Lower leg skin (tissue), 4 donors: ENCODE results near the gene PSMD1. TPM values are rescaled to one million over a fixed set of nuclear protein-coding genes. Genes with fewer than 3 reads are reported as not detected.

Source experiments
- DNase-seq, 2 donors: peaks; one replicate each; pipeline ENCODE4 v3.0.0-alpha.2; 2019; ENCODE audit warnings: low spot score in 2 of 2
- H3K4me3 ChIP-seq: fragments of 200-600 bp; sonication (generic); 2 replicates; pipeline ENCODE4 v1.5.1; 2017; ENCODE audit warnings: mild to moderate bottlenecking, low read depth; ENCODE audit not compliant: poor library complexity, severe bottlenecking
- POLR2A ChIP-seq, 2 donors: fragments of 450-650 bp; IDR thresholded peaks; one replicate each; pipeline ENCODE4 v1.6.1; 2016 to 2017; ENCODE audit warnings: antibody characterized with exemption in 2 of 2, mild to moderate bottlenecking in 1 of 2, moderate library complexity in 1 of 2
- WGBS, 2 donors: methylation state at CpG; one replicate each; pipeline ENCODE4 v1.1.5; 2018; 5-methylcytosine and 5-hydroxymethylcytosine counted together
- intact Hi-C: fragments of 100-400 bp; cut with DNase I; formaldehyde crosslinking; loops from one replicate; pipeline ENCODE4 v1.15.0; 2023; ENCODE audit warnings: low total_unique reads
- total RNA-seq, 4 donors: library from RNA; depleted of rRNA; stranded (reverse); fragments of >200 nt; gene quantifications; one replicate each; pipeline ENCODE4 v1.1.0, GENCODE V29; 2016
- TF ChIP-seq, protein P1 (sequence below), 3 donors: fragments of 450-650 bp; IDR thresholded peaks; one replicate each; pipeline ENCODE4 v1.5.1; 2016; ENCODE audit warnings: antibody characterized with exemption in 3 of 3, mild to moderate bottlenecking in 3 of 3, moderate library complexity in 2 of 3

Gene PSMD1
- total RNA-seq, 4 donors from 2014 or later = 49.8 to 67.9 (median 57.4) TPM

DNA sequence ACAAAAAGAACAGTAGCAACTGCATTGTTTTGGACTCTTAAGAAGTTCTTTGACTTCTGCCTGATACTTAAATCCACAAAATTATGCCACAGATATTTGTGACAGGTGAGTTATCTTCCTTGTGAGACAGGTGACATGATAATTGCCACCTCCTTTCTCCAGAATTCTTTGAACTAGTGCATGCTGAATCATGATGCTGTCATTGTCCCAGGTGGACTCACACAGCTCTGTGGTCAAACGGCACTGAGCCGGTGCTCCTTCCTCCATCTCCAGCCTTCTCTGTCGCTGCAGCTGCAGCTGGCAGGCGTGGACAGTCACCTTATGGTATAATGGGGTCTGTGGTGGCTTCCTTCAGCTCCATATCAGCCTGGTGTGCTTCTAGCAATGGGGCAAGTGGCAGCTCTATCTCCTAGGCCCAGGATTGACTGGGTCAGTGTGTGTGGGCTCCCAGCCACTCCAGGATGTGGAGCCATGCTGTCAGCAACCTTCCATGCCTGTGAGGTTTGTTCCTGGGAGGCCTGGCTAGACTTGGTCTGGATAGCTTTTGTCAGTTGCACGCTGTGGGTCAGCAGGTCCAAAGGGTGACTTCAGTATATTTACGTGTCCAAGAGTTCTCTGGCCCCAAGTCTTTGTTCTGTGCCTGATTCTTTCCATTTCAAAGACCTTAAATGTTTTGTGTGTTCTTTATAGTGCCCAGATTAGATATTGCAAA is 157.4 kb downstream of the PSMD1 start:
- no peak overlapping the region for H3K4me3 ChIP-seq
- 91 to 93% methylated on average over 6 of the region's 6 CpGs for WGBS, 2 donors
- DNase-seq = peak in 1 of 2 donors; percentile 43
- intact Hi-C loops = no loop called here
- no peak for TF ChIP-seq POLR2A (IDR thresholded peaks at IDR 0.05)

DNA sequence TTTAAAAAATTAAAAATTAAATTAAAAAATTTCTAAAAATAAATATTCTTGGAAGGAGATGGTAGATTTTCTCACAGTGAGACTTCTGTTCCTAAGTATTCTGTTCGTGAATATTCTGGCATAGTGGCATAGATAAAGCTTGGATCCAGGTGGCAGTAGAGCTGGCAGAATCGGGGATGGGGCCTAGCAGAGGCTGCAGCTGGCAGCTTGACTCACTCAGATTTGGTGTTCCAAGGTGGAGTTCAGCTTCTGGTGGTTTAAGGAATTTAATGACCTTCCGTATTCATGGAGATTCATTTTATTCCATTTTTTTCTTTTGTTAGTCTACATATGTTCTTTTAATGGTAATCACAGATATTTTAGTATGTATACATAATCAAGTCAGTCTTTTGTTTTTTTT is 161.7 kb downstream of the PSMD1 start:
- intact Hi-C loops = no loop called here
- TF ChIP-seq, protein P1, sequence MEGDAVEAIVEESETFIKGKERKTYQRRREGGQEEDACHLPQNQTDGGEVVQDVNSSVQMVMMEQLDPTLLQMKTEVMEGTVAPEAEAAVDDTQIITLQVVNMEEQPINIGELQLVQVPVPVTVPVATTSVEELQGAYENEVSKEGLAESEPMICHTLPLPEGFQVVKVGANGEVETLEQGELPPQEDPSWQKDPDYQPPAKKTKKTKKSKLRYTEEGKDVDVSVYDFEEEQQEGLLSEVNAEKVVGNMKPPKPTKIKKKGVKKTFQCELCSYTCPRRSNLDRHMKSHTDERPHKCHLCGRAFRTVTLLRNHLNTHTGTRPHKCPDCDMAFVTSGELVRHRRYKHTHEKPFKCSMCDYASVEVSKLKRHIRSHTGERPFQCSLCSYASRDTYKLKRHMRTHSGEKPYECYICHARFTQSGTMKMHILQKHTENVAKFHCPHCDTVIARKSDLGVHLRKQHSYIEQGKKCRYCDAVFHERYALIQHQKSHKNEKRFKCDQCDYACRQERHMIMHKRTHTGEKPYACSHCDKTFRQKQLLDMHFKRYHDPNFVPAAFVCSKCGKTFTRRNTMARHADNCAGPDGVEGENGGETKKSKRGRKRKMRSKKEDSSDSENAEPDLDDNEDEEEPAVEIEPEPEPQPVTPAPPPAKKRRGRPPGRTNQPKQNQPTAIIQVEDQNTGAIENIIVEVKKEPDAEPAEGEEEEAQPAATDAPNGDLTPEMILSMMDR (IDR thresholded peaks at IDR 0.05) = no peak
- no peak for TF ChIP-seq POLR2A (IDR thresholded peaks at IDR 0.05)
- H3K4me3 ChIP-seq = no peak overlapping the region
- WGBS, 2 donors = 77 to 88% methylated on average over 3 of the region's 3 CpGs
- no peak for DNase-seq

DNA sequence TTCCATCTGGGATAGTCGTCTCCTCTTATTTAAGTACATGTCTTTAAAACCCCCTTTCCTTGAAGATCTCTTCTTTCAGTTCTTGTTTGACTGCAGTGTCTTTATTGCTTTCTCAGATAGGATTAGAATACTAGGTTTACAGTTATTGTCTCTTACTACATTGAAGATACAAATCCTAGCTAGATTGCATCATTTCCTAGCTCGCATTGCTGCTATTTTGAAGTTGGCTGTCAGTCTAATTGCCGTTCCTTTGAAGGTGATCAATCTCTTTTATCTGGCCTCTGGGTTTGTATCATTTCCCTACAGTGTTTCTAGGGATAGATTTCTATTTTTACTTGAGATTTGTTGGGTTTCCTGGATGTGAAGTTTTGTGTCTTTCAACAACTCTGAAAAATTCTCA is 162.6 kb downstream of the PSMD1 start:
- WGBS, 2 donors = 89 to 90% methylated on average over 3 of the region's 3 CpGs
- intact Hi-C loops = no loop called here
- H3K4me3 ChIP-seq = no peak overlapping the region
- DNase-seq = no peak
- TF ChIP-seq POLR2A (IDR thresholded peaks at IDR 0.05) = no peak
- TF ChIP-seq, protein P1 (IDR thresholded peaks at IDR 0.05) = no peak

DNA sequence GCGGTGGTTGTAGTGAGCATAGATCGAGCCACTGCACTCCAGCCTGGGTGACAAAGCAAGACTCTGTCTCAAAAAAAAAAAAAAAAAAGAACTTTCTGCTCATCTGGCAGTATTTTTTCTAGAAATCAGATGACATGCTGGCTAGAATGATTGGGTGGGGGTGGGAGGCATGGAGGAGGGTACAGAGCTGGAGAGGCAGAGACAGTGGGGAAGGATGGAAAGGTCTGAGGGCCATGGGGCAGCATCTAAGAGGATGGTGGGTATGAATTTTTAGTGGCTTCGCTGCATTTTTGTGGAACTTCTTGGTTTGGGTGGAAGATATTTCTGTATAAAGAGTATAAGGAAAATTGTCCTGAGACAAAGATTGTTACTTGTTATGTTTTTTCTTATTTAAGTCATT is 165.1 kb downstream of the PSMD1 start:
- no peak for TF ChIP-seq POLR2A (IDR thresholded peaks at IDR 0.05)
- TF ChIP-seq, protein P1 (IDR thresholded peaks at IDR 0.05) = no peak
- WGBS, 2 donors = 86 to 95% methylated on average over 3 of the region's 3 CpGs
- DNase-seq = no peak
- intact Hi-C loops = no loop called here
- H3K4me3 ChIP-seq = no peak overlapping the region

Other genes starting within 250 kb of the PSMD1 start
- 10 to 100 TPM; 12.3 to 19.1 (median 14.0) TPM for gene ITM2C, start 191.9 kb upstream of the PSMD1 start, total RNA-seq
- gene GPR55, start 131.6 kb upstream of the PSMD1 start, total RNA-seq = under 1 TPM in 1 of 4 donors, not detected in 3; 0.30 TPM
- under 1 TPM in 1 of 4 donors, not detected in 3; 0.25 TPM for gene SPATA3, start 60.7 kb upstream of the PSMD1 start, total RNA-seq
- gene C2orf72, start 19.3 kb upstream of the PSMD1 start, total RNA-seq = 1 to 10 TPM in 3 of 4 donors, under 1 TPM in 1; 0.95 to 7.3 (median 4.0) TPM
- gene HTR2B, start 68.2 kb downstream of the PSMD1 start, total RNA-seq = under 1 TPM in 2 of 4 donors, not detected in 2; 0.10 to 0.46 TPM
- gene ARMC9, start 141.8 kb downstream of the PSMD1 start, total RNA-seq = 1 to 10 TPM; 2.2 to 6.9 (median 5.3) TPM